ENCODE data around the gene ITGA2.

ITGA2 gene

GRCh38 chr5:53059281-53059680, 70.1 kb downstream of the ITGA2 start:
- no peak for DNase-seq (ENCODE audit: low spot score)

- no peak for DNase-seq (ENCODE audit: low spot score)
Measured at GRCh38 chr5:53063176-53063575, 74.0 kb downstream of the ITGA2 start.

- no peak for DNase-seq (ENCODE audit: low spot score)
Measured at GRCh38 chr5:53063791-53064190, 74.6 kb downstream of the ITGA2 start.

GRCh38 chr5:53066088-53066487, 76.9 kb downstream of the ITGA2 start:
- no peak for DNase-seq (ENCODE audit: low spot score)

GRCh38 chr5:53067641-53068040, 78.5 kb downstream of the ITGA2 start:
- no peak for DNase-seq (ENCODE audit: low spot score)

- no peak for DNase-seq (ENCODE audit: low spot score)
Measured at GRCh38 chr5:53068291-53068836, 79.2 kb downstream of the ITGA2 start.

- DNase-seq (ENCODE audit: low spot score) = no peak
Measured at GRCh38 chr5:53069626-53070025, 80.5 kb downstream of the ITGA2 start.

- DNase-seq (ENCODE audit: low spot score) = no peak
Measured at GRCh38 chr5:53071298-53071697, 82.1 kb downstream of the ITGA2 start.

- DNase-seq (ENCODE audit: low spot score) = no peak
Measured at GRCh38 chr5:53071738-53072137, 82.6 kb downstream of the ITGA2 start.

GRCh38 chr5:53073348-53073747, 84.2 kb downstream of the ITGA2 start:
- DNase-seq (ENCODE audit: low spot score) = no peak

GRCh38 chr5:53076014-53076583, 86.9 kb downstream of the ITGA2 start:
- no peak for DNase-seq (ENCODE audit: low spot score)

GRCh38 chr5:53080271-53080670, 91.1 kb downstream of the ITGA2 start:
- DNase-seq (ENCODE audit: low spot score) = no peak

- DNase-seq (ENCODE audit: low spot score) = no peak
Measured at GRCh38 chr5:53083927-53084326, 94.8 kb downstream of the ITGA2 start.

- DNase-seq (ENCODE audit: low spot score) = no peak
Measured at GRCh38 chr5:53084546-53085255, 95.5 kb downstream of the ITGA2 start.

GRCh38 chr5:53087171-53087570, 98.0 kb downstream of the ITGA2 start:
- DNase-seq (ENCODE audit: low spot score) = no peak

GRCh38 chr5:53087621-53088121, 98.5 kb downstream of the ITGA2 start:
- DNase-seq (ENCODE audit: low spot score) = peak; percentile 93

- DNase-seq (ENCODE audit: low spot score) = no peak
Measured at GRCh38 chr5:53089481-53089991, 100.4 kb downstream of the ITGA2 start.

GRCh38 chr5:53090229-53090628, 101.1 kb downstream of the ITGA2 start:
- no peak for DNase-seq (ENCODE audit: low spot score)

GRCh38 chr5:53091289-53091688, 102.1 kb downstream of the ITGA2 start:
- DNase-seq (ENCODE audit: low spot score) = no peak

GRCh38 chr5:53092242-53092641, 103.1 kb downstream of the ITGA2 start:
- DNase-seq (ENCODE audit: low spot score) = no peak

GRCh38 chr5:53095217-53095616, 106.1 kb downstream of the ITGA2 start:
- no peak for DNase-seq (ENCODE audit: low spot score)

GRCh38 chr5:53095931-53096525, 106.9 kb downstream of the ITGA2 start:
- peak; percentile 66 for DNase-seq (ENCODE audit: low spot score)

- DNase-seq (ENCODE audit: low spot score) = no peak
Measured at GRCh38 chr5:53099546-53099945, 110.4 kb downstream of the ITGA2 start.

All from putamen (tissue), 1 donor.